H9 (cell line): ENCODE data around the gene ATXN7L3. TPM values are rescaled to one million over a fixed set of nuclear protein-coding genes. Genes with fewer than 3 reads are reported as not detected.

ENCODE experiments used
- DNase-seq: peaks from one replicate; pipeline ENCODE4 v3.0.0-alpha.2; 2017
- H2AFZ ChIP-seq: one replicate; pipeline ENCODE4 v1.6.1; 2013; ENCODE audit warnings: mild to moderate bottlenecking, low read length, control low read depth, moderate library complexity
- H2AK5ac ChIP-seq: 2 replicates; pipeline ENCODE4 v1.6.1; 2013; ENCODE audit warnings: low read length, control low read depth, mixed read lengths; ENCODE audit not compliant: insufficient read length
- H2BK120ac ChIP-seq: one replicate; pipeline ENCODE4 v1.6.1; 2013; ENCODE audit warnings: low read depth, mild to moderate bottlenecking, low read length, control low read depth, inconsistent platforms; ENCODE audit not compliant: poor library complexity, severe bottlenecking
- H2BK12ac ChIP-seq: 2 replicates; pipeline ENCODE4 v1.6.1; 2013; ENCODE audit warnings: low read length, control low read depth, mixed read lengths, low read depth; ENCODE audit not compliant: insufficient read length
- H2BK15ac ChIP-seq: 2 replicates; pipeline ENCODE4 v1.6.1; 2013; ENCODE audit warnings: low read depth, low read length, control low read depth
- H2BK20ac ChIP-seq: one replicate; pipeline ENCODE4 v1.6.1; 2013; ENCODE audit warnings: low read depth, mild to moderate bottlenecking, low read length, control low read depth, inconsistent platforms; ENCODE audit not compliant: poor library complexity, severe bottlenecking
- H2BK5ac ChIP-seq: 2 replicates; pipeline ENCODE4 v1.6.1; 2013; ENCODE audit warnings: low read length, control low read depth, mixed read lengths; ENCODE audit not compliant: insufficient read length
- H3K14ac ChIP-seq: 2 replicates; pipeline ENCODE4 v1.6.1; 2013; ENCODE audit warnings: low read length, control low read depth; ENCODE audit not compliant: insufficient read depth
- H3K18ac ChIP-seq: 2 replicates; pipeline ENCODE4 v1.6.1; 2013; ENCODE audit warnings: low read depth, mild to moderate bottlenecking, mixed read lengths, low read length, control low read depth; ENCODE audit not compliant: insufficient read length
- H3K23ac ChIP-seq: 2 replicates; pipeline ENCODE4 v1.6.1; 2013; ENCODE audit warnings: low read length, control low read depth, mixed read lengths, low read depth; ENCODE audit not compliant: insufficient read length
- H3K23me2 ChIP-seq: 2 replicates; pipeline ENCODE4 v1.6.1; 2013; ENCODE audit warnings: low read depth, mild to moderate bottlenecking, mixed read lengths, low read length, control low read depth; ENCODE audit not compliant: insufficient read length, poor library complexity, severe bottlenecking
- H3K27ac ChIP-seq: 2 replicates; pipeline ENCODE4 v1.5.1; 2013; ENCODE audit warnings: low read length, control low read depth, mixed read lengths, low read depth; ENCODE audit not compliant: insufficient read length
- H3K27me3 ChIP-seq: 2 replicates; pipeline ENCODE4 v1.6.1; 2013; ENCODE audit warnings: low read length, control low read depth, inconsistent platforms; ENCODE audit not compliant: insufficient read depth
- H3K4ac ChIP-seq: 2 replicates; pipeline ENCODE4 v1.6.1; 2013; ENCODE audit warnings: low read depth, mild to moderate bottlenecking, control low read depth, inconsistent platforms, low read length, moderate library complexity
- H3K4me1 ChIP-seq: 2 replicates; pipeline ENCODE4 v1.6.1; 2013; ENCODE audit warnings: low read length, control low read depth, inconsistent platforms; ENCODE audit not compliant: insufficient read depth
- H3K4me2 ChIP-seq: 2 replicates; pipeline ENCODE4 v1.6.1; 2013; ENCODE audit warnings: low read length, control low read depth, mixed read lengths; ENCODE audit not compliant: insufficient read length, insufficient read depth
- H3K56ac ChIP-seq: 2 replicates; pipeline ENCODE4 v1.6.1; 2013; ENCODE audit warnings: low read depth, mild to moderate bottlenecking, mixed read lengths, low read length, control low read depth; ENCODE audit not compliant: insufficient read length
- H3K79me1 ChIP-seq: 2 replicates; pipeline ENCODE4 v1.6.1; 2013; ENCODE audit warnings: low read depth, mild to moderate bottlenecking, moderate library complexity, low read length, control low read depth, inconsistent platforms; ENCODE audit not compliant: insufficient read depth, poor library complexity, severe bottlenecking
- H3K79me2 ChIP-seq: 2 replicates; pipeline ENCODE4 v1.6.1; 2013; ENCODE audit warnings: low read length, control low read depth, inconsistent platforms; ENCODE audit not compliant: insufficient read depth
- H3K9ac ChIP-seq: 2 replicates; pipeline ENCODE4 v1.6.1; 2013; ENCODE audit warnings: low read length, control low read depth, mixed read lengths; ENCODE audit not compliant: insufficient read length; ENCODE audit errors: extremely low read depth
- H3K9me3 ChIP-seq: one replicate; pipeline ENCODE4 v1.6.1; 2013; ENCODE audit warnings: low read depth, low read length, inconsistent platforms; ENCODE audit not compliant: control insufficient read depth
- H3T11ph ChIP-seq: one replicate; pipeline ENCODE4 v1.6.1; 2013; ENCODE audit warnings: mild to moderate bottlenecking, low read length, control low read depth, inconsistent platforms
- H4K20me1 ChIP-seq: one replicate; pipeline ENCODE4 v1.6.1; 2013; ENCODE audit not compliant: control insufficient read depth, insufficient read length, insufficient read depth
- H4K5ac ChIP-seq: 2 replicates; pipeline ENCODE4 v1.6.1; 2013; ENCODE audit warnings: low read depth, mild to moderate bottlenecking, mixed read lengths, low read length, control low read depth; ENCODE audit not compliant: insufficient read length
- H4K8ac ChIP-seq: replicated peaks from 2 replicates; pipeline ENCODE4 v1.6.1; 2013; ENCODE audit warnings: low read length, control low read depth, mixed read lengths, low read depth; ENCODE audit not compliant: insufficient read length
- H4K91ac ChIP-seq: 2 replicates; pipeline ENCODE4 v1.6.1; 2013; ENCODE audit warnings: low read depth, mild to moderate bottlenecking, moderate library complexity, mixed read lengths, low read length, control low read depth; ENCODE audit not compliant: insufficient read length
- H3K27ac Mint-ChIP-seq, 3 experiments: 2 replicates in 2 of 3; 3 replicates in 1 of 3; pipeline ENCODE4 v1.8.0; 2020 to 2021; ENCODE audit warnings: mixed read lengths in 3 of 3, mild to moderate bottlenecking in 1 of 3, moderate library complexity in 1 of 3
- H3K27me3 Mint-ChIP-seq: 2 replicates; pipeline ENCODE4 v1.8.0; 2021; ENCODE audit warnings: low read depth, mild to moderate bottlenecking, moderate library complexity, mixed read lengths
- H3K36me3 Mint-ChIP-seq, 3 experiments: 2 replicates in 2 of 3; 3 replicates in 1 of 3; pipeline ENCODE4 v1.8.0; 2020 to 2021; ENCODE audit warnings: low read depth in 3 of 3, mixed read lengths in 3 of 3; ENCODE audit not compliant: insufficient read depth in 1 of 3
- H3K4me1 Mint-ChIP-seq, 2 experiments: 2 replicates each; pipeline ENCODE4 v1.8.0; 2020; ENCODE audit warnings: mixed read lengths in 2 of 2
- H3K4me3 Mint-ChIP-seq, 2 experiments: 2 replicates in 1 of 2; 3 replicates in 1 of 2; pipeline ENCODE4 v1.8.0; 2020 to 2021; ENCODE audit warnings: mild to moderate bottlenecking in 2 of 2, mixed read lengths in 2 of 2, moderate library complexity in 1 of 2
- H3K9me3 Mint-ChIP-seq, 2 experiments: 2 replicates in 1 of 2; 3 replicates in 1 of 2; pipeline ENCODE4 v1.8.0; 2020; ENCODE audit warnings: mild to moderate bottlenecking in 2 of 2, mixed read lengths in 2 of 2, moderate library complexity in 1 of 2
- WGBS: extraction: QIAGEN DNeasy Blood & Tissue Kit; methylation state at CpG from one replicate; pipeline ENCODE4 v1.1.7; 2013; ENCODE audit warnings: missing lambda C conversion rate, low lambda C conversion rate, mixed read lengths; ENCODE audit not compliant: insufficient read length; ENCODE audit errors: extremely low coverage; 5-methylcytosine and 5-hydroxymethylcytosine counted together
- total RNA-seq: library from RNA; stranded (reverse); gene quantifications from 2 replicates; pipeline ENCODE4 v1.2.1, GENCODE V29; 2021
- TF ChIP-seq, protein P1 (sequence below): fragments of 200-600 bp; sonication (generic); conservative IDR thresholded peaks from 3 replicates; pipeline ENCODE4 v1.8.0; 2021; ENCODE audit warnings: antibody characterized with exemption, mild to moderate bottlenecking

ATXN7L3 gene
- total RNA-seq, 1 experiment from 2014 or later: 125 TPM

DNA sequence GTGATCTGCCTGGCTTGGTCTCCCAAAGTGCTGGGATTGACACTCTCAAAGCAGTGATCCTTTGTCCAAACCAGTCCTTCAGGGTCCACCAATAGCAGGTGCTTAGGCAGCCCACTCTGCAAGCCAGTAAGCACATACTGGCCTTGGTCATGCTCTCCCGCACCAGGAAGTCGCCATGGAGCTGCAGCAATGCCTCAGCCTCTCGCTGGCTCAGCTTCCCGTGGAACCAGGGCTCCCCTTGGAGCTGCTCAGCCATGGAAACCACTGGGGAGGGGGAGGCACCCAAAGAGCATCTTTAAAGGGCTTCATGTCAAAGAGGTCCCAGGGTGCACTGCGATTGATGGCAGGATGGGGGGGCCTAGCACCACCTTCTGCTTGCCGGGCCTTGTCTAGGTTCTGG is 29.4 kb upstream of the ATXN7L3 start:
- Histone ChIP-seq H3K9me3 (no peaks in the 10 kb centered on the region), H3K27ac (no peak overlapping the region), H3K79me2 (no peaks in the 10 kb centered on the region), H2BK15ac (no peak overlapping the region), H3K23me2 (no peaks in the 10 kb centered on the region), H3K4me2 (no peak overlapping the region), H3K4ac (no peak overlapping the region), H4K91ac (no peak overlapping the region), H2BK120ac (no peak overlapping the region), H2AK5ac (no peak overlapping the region), H3K27me3 (no peaks in the 10 kb centered on the region), H4K8ac (no peak overlapping the region), H4K20me1 (no peaks in the 10 kb centered on the region), H3K18ac (no peak overlapping the region), H2BK12ac (no peak overlapping the region), H2BK20ac (no peak overlapping the region), H3K14ac (no peak overlapping the region), H2AFZ (no peak overlapping the region), H3T11ph (no peak overlapping the region), H2BK5ac (no peak overlapping the region), H3K4me1 (no peaks in the 10 kb centered on the region), H3K79me1 (no peaks in the 10 kb centered on the region), H3K9ac (no peak overlapping the region), H3K23ac (no peak overlapping the region), H3K56ac (no peak overlapping the region), H4K5ac (no peak overlapping the region)
- H3K27me3 Mint-ChIP-seq: peaks cover 5% of the 10 kb centered on the region; the same call in 1 of the 2 replicates
- H3K27ac Mint-ChIP-seq: no peak overlapping the region
- H3K4me3 Mint-ChIP-seq: no peak overlapping the region
- WGBS: no CpG with 5 or more reads among the region's 6 CpGs
- TF ChIP-seq, protein P1, sequence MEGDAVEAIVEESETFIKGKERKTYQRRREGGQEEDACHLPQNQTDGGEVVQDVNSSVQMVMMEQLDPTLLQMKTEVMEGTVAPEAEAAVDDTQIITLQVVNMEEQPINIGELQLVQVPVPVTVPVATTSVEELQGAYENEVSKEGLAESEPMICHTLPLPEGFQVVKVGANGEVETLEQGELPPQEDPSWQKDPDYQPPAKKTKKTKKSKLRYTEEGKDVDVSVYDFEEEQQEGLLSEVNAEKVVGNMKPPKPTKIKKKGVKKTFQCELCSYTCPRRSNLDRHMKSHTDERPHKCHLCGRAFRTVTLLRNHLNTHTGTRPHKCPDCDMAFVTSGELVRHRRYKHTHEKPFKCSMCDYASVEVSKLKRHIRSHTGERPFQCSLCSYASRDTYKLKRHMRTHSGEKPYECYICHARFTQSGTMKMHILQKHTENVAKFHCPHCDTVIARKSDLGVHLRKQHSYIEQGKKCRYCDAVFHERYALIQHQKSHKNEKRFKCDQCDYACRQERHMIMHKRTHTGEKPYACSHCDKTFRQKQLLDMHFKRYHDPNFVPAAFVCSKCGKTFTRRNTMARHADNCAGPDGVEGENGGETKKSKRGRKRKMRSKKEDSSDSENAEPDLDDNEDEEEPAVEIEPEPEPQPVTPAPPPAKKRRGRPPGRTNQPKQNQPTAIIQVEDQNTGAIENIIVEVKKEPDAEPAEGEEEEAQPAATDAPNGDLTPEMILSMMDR: no peak
- H3K9me3 Mint-ChIP-seq: no peaks in the 10 kb centered on the region
- DNase-seq: no peak
- no peaks in the 10 kb centered on the region for H3K36me3 Mint-ChIP-seq
- no peaks in the 10 kb centered on the region; a peak in 1 of 4 replicates for H3K4me1 Mint-ChIP-seq
